Activated CD4-positive, alpha-beta T cell treated with anti-CD3 and anti-CD28 coated beads, Interleukin-2, amount 50 U/mL, for 1 hour (primary cell): Measurements from ENCODE around the gene FGF1.

Source experiments
- DNase-seq: peaks from one replicate; pipeline ENCODE4 v3.0.0-alpha.2; 2020

FGF1 gene

GRCh38 chr5:142639455-142639854 is 46.4 kb downstream of the FGF1 start:
- no peak for DNase-seq

GRCh38 chr5:142637871-142638270 is 48.0 kb downstream of the FGF1 start:
- no peak for DNase-seq

GRCh38 chr5:142636698-142637324 is 49.1 kb downstream of the FGF1 start:
- no peak for DNase-seq

- no peak for DNase-seq
Measured at GRCh38 chr5:142636093-142636492, 49.8 kb downstream of the FGF1 start.

GRCh38 chr5:142634216-142635011 is 51.5 kb downstream of the FGF1 start:
- no peak for DNase-seq

- DNase-seq, result no peak
Measured at GRCh38 chr5:142630927-142631539, 54.9 kb downstream of the FGF1 start.

GRCh38 chr5:142627383-142628217 is 58.3 kb downstream of the FGF1 start:
- no peak for DNase-seq

- DNase-seq, result no peak
Measured at GRCh38 chr5:142626786-142627185, 59.1 kb downstream of the FGF1 start.

GRCh38 chr5:142626099-142626498 is 59.8 kb downstream of the FGF1 start:
- DNase-seq, result no peak

GRCh38 chr5:142621227-142621626 is 64.7 kb downstream of the FGF1 start:
- no peak for DNase-seq

- no peak for DNase-seq
Measured at GRCh38 chr5:142619815-142620214, 66.1 kb downstream of the FGF1 start.

GRCh38 chr5:142618130-142618523 is 67.8 kb downstream of the FGF1 start:
- no peak for DNase-seq

GRCh38 chr5:142617416-142618129 is 68.3 kb downstream of the FGF1 start:
- DNase-seq, result no peak

- no peak for DNase-seq
Measured at GRCh38 chr5:142615948-142616347, 69.9 kb downstream of the FGF1 start.

- no peak for DNase-seq
Measured at GRCh38 chr5:142614054-142614453, 71.8 kb downstream of the FGF1 start.

GRCh38 chr5:142613271-142613671 is 72.6 kb downstream of the FGF1 start:
- no peak for DNase-seq

GRCh38 chr5:142612494-142613270 is 73.2 kb downstream of the FGF1 start:
- no peak for DNase-seq

GRCh38 chr5:142611154-142611553 is 74.7 kb downstream of the FGF1 start:
- DNase-seq, result peak; percentile 64

GRCh38 chr5:142610176-142611001 is 75.5 kb downstream of the FGF1 start:
- DNase-seq, result no peak

- no peak for DNase-seq
Measured at GRCh38 chr5:142609142-142609541, 76.7 kb downstream of the FGF1 start.

- no peak for DNase-seq
Measured at GRCh38 chr5:142608081-142608480, 77.8 kb downstream of the FGF1 start.
